IMR-90 (cell line): ENCODE measurements around the gene NDUFB10.

Experiments used
- BHLHE40 ChIP-seq: fragments of 150-350 bp; IDR thresholded peaks from 2 replicates; pipeline ENCODE4 v1.6.1; 2016; ENCODE audit warnings: mild to moderate bottlenecking, low read depth, low read length
- CTCF ChIP-seq: conservative IDR thresholded peaks from 2 replicates; pipeline ENCODE4 v1.5.1; 2012; ENCODE audit warnings: mild to moderate bottlenecking, low read depth, low read length, improper control_type of control experiment
- FOS ChIP-seq: fragments of 150-350 bp; IDR thresholded peaks from 2 replicates; pipeline ENCODE4 v1.6.1; 2016; ENCODE audit warnings: low read depth, low read length
- POLR2A ChIP-seq: IDR thresholded peaks from 2 replicates; pipeline ENCODE4 v1.6.1; 2012; ENCODE audit warnings: mild to moderate bottlenecking, low read depth, low read length
- RAD21 ChIP-seq: IDR thresholded peaks from 2 replicates; pipeline ENCODE4 v1.6.1; 2012; ENCODE audit warnings: low read length, improper control_type of control experiment

- TF ChIP-seq FOS (no peak), CTCF (no peak), BHLHE40 (no peak), POLR2A (no peak), RAD21 (no peak)
Measured at GRCh38 chr16:1913327-1914083, 45.8 kb upstream of the NDUFB10 start.
